Measurements from ENCODE around the gene TM2D3. TPM values are rescaled to one million over a fixed set of nuclear protein-coding genes. Genes with fewer than 3 reads are reported as not detected.

TM2D3 gene
- total and polyA plus RNA-seq, 2 experiments from 2014 or later, result 26.2 to 36.6 TPM

DNA sequence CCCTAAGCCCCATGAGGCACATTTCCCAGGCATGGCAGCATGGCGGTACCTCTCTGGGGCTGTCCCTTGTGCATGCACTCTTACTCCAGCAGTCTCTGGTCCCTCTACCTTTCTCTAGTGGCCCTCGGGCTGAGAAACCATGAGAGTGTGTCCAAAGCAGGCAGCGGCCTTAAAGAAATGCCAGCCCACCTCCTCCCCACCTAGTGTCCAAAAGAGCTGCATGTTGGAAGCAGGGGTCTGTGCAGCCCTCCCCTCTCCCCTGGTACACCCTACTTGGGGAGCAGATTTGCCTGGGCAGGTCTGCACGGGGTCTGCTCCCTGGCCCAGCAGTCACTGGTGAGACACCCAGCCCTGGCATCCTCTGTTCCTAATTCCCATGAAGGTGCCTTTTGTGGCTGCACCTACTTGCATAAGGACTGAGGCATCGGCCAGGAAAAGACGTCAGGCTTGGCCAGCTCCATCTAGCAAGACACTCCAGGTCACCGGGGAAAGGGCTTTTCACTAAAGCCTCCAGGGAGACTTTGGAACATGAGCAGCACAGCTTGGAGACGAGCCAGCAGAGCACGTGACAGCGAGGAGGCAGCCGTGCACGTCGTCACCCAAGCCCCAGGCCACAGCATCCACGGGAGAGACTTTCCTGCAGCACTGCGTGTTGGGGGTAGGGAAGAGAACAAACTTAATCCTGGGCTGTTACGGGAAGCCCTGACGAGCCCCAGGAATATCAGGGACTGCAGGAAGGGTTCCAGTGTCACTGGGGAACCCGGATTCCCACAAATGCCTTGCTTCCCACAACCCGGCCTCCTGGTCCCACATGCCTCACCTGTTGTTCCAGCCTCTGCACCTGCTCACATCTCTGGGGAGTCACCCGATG is 38.8 kb downstream of the TM2D3 start (continued):
- TF ChIP-seq, protein P1, sequence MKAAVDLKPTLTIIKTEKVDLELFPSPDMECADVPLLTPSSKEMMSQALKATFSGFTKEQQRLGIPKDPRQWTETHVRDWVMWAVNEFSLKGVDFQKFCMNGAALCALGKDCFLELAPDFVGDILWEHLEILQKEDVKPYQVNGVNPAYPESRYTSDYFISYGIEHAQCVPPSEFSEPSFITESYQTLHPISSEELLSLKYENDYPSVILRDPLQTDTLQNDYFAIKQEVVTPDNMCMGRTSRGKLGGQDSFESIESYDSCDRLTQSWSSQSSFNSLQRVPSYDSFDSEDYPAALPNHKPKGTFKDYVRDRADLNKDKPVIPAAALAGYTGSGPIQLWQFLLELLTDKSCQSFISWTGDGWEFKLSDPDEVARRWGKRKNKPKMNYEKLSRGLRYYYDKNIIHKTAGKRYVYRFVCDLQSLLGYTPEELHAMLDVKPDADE (IDR thresholded peaks at IDR 0.05), result no peak
- TF ChIP-seq CREB1 (CRISPR knock-in tag; IDR thresholded peaks at IDR 0.05; ENCODE audit: low read depth) (no peak), NANOG (IDR thresholded peaks at IDR 0.05; ENCODE audit: borderline replicate concordance) (no peak), JUNB (IDR thresholded peaks at IDR 0.05; ENCODE audit: unreplicated experiment) (no peak), ZNF331 (CRISPR knock-in tag; IDR thresholded peaks at IDR 0.05; ENCODE audit: low read depth) (no peak), POLR2AphosphoS5 (IDR thresholded peaks at IDR 0.05; ENCODE audit: low read depth) (no peak), STAT1 (IDR thresholded peaks at IDR 0.05; ENCODE audit: unreplicated experiment) (no peak)
- TF ChIP-seq, protein P2, sequence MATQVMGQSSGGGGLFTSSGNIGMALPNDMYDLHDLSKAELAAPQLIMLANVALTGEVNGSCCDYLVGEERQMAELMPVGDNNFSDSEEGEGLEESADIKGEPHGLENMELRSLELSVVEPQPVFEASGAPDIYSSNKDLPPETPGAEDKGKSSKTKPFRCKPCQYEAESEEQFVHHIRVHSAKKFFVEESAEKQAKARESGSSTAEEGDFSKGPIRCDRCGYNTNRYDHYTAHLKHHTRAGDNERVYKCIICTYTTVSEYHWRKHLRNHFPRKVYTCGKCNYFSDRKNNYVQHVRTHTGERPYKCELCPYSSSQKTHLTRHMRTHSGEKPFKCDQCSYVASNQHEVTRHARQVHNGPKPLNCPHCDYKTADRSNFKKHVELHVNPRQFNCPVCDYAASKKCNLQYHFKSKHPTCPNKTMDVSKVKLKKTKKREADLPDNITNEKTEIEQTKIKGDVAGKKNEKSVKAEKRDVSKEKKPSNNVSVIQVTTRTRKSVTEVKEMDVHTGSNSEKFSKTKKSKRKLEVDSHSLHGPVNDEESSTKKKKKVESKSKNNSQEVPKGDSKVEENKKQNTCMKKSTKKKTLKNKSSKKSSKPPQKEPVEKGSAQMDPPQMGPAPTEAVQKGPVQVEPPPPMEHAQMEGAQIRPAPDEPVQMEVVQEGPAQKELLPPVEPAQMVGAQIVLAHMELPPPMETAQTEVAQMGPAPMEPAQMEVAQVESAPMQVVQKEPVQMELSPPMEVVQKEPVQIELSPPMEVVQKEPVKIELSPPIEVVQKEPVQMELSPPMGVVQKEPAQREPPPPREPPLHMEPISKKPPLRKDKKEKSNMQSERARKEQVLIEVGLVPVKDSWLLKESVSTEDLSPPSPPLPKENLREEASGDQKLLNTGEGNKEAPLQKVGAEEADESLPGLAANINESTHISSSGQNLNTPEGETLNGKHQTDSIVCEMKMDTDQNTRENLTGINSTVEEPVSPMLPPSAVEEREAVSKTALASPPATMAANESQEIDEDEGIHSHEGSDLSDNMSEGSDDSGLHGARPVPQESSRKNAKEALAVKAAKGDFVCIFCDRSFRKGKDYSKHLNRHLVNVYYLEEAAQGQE (IDR thresholded peaks at IDR 0.05; ENCODE audit: unreplicated experiment), result no peak

DNA sequence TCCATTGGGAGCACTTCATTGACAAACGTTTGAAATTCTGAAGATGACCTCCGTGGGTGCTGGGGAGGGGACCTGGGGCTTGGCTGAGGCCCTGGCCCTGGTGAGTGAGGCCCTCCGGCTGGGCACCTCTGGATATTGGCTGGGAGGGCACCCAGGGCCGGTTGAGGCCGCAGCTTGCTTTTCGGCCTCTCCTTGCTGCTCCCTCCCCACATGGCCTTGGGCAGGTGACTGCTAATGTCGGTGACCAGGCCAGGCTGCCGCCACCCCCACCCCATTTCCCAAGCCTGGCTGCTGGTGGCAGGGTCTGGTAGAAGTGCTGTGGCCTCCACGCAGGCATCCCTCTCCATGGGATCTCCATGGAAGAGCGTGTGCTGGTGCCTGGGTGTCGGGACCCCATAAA is 39.5 kb downstream of the TM2D3 start:
- H3K36me3 Mint-ChIP-seq (ENCODE audit: low read depth), result no peaks in the 10 kb centered on the region
- Histone ChIP-seq H3K27me3 (ENCODE audit: insufficient read depth) (no peaks in the 10 kb centered on the region), H3K27ac (ENCODE audit: low read depth) (no peak overlapping the region)

More for the DNA sequence above, 39.5 kb downstream of the TM2D3 start:
- Histone ChIP-seq H3K9me2 (ENCODE audit: insufficient read depth) (no peaks in the 10 kb centered on the region), H3K4me1 (ENCODE audit: insufficient read depth) (peaks cover 8% of the 10 kb centered on the region), H3K4me2 (no peak overlapping the region), H3K4me3 (no peak overlapping the region), H2AFZ (no peak overlapping the region), H3K36me3 (ENCODE audit: insufficient read depth) (no peaks in the 10 kb centered on the region), H3K79me2 (replicated peaks; ENCODE audit: insufficient read depth) (no peaks in the 10 kb centered on the region), H3F3A (replicated peaks; ENCODE audit: low read depth) (no peaks in the 10 kb centered on the region), H4K20me1 (replicated peaks; ENCODE audit: insufficient read depth) (no peaks in the 10 kb centered on the region)
- ATAC-seq (no peak), DNase-seq (ENCODE audit: low spot score) (no peak)
- H3K27me3 Mint-ChIP-seq (ENCODE audit: insufficient read depth, low read depth, poor library complexity), result peaks cover 19% of the 10 kb centered on the region
- no peak overlapping the region for H3K27ac Mint-ChIP-seq
- H3K9me3 Mint-ChIP-seq, result no peaks in the 10 kb centered on the region; the same call in 2 of the 3 replicates
- H3K4me3 Mint-ChIP-seq, result no peak overlapping the region
- TF ChIP-seq, protein P1 (IDR thresholded peaks at IDR 0.05), result no peak
- TF ChIP-seq, protein P2 (IDR thresholded peaks at IDR 0.05; ENCODE audit: unreplicated experiment), result no peak
- TF ChIP-seq JUNB (IDR thresholded peaks at IDR 0.05; ENCODE audit: unreplicated experiment) (no peak), EZH2 (IDR thresholded peaks at IDR 0.05; ENCODE audit: low read depth, unreplicated experiment) (no peak), ZNF114 (CRISPR knock-in tag; IDR thresholded peaks at IDR 0.05) (no peak), NANOG (IDR thresholded peaks at IDR 0.05; ENCODE audit: borderline replicate concordance) (no peak), ZNF331 (CRISPR knock-in tag; IDR thresholded peaks at IDR 0.05; ENCODE audit: low read depth) (no peak), STAT1 (IDR thresholded peaks at IDR 0.05; ENCODE audit: unreplicated experiment) (no peak)
- TF ChIP-seq, protein P3, sequence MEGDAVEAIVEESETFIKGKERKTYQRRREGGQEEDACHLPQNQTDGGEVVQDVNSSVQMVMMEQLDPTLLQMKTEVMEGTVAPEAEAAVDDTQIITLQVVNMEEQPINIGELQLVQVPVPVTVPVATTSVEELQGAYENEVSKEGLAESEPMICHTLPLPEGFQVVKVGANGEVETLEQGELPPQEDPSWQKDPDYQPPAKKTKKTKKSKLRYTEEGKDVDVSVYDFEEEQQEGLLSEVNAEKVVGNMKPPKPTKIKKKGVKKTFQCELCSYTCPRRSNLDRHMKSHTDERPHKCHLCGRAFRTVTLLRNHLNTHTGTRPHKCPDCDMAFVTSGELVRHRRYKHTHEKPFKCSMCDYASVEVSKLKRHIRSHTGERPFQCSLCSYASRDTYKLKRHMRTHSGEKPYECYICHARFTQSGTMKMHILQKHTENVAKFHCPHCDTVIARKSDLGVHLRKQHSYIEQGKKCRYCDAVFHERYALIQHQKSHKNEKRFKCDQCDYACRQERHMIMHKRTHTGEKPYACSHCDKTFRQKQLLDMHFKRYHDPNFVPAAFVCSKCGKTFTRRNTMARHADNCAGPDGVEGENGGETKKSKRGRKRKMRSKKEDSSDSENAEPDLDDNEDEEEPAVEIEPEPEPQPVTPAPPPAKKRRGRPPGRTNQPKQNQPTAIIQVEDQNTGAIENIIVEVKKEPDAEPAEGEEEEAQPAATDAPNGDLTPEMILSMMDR (conservative IDR thresholded peaks at IDR 0.05; ENCODE audit: low read depth in 2 of 2), result no peak
- peaks cover 21% of the 10 kb centered on the region for H3K4me1 Mint-ChIP-seq

Data from GM23338 (cell line).